Measurements from ENCODE around the gene ELF2. TPM values are rescaled to one million over a fixed set of nuclear protein-coding genes. Genes with fewer than 3 reads are reported as not detected.
A peak's percentile ranks its signal among the peaks of the same experiment; 100 is the strongest.
"Not testable (repeated sequence)": the region's sequence is repeated elsewhere in the genome, so short reads cannot be mapped to it uniquely, and the experiment has no call there.

Gene ELF2
- total RNA-seq, 1 experiment from 2014 or later, result 17.9 TPM

GRCh38 chr4:139077567-139078355, 99.3 kb downstream of the ELF2 start:
- no peak for DNase-seq (ENCODE audit: low read depth)

- no peak for DNase-seq (ENCODE audit: low read depth)
These were observed 100.8 kb downstream of the ELF2 start for GRCh38 chr4:139076016-139076744.

- no peak for DNase-seq (ENCODE audit: low read depth)
These were observed 116.4 kb downstream of the ELF2 start for GRCh38 chr4:139060591-139060990.

GRCh38 chr4:139059026-139059425, 118.0 kb downstream of the ELF2 start:
- not testable (repeated sequence) for DNase-seq (ENCODE audit: low read depth)

GRCh38 chr4:139054791-139055505, 122.1 kb downstream of the ELF2 start:
- DNase-seq (ENCODE audit: low read depth), result no peak

GRCh38 chr4:139053909-139054308, 123.1 kb downstream of the ELF2 start:
- no peak for DNase-seq (ENCODE audit: low read depth)

- no peak for DNase-seq (ENCODE audit: low read depth)
These were observed 126.6 kb downstream of the ELF2 start for GRCh38 chr4:139050446-139050845.

GRCh38 chr4:139048026-139048425, 129.0 kb downstream of the ELF2 start:
- no peak for DNase-seq (ENCODE audit: low read depth)

- DNase-seq (ENCODE audit: low read depth), result no peak
These were observed 132.7 kb downstream of the ELF2 start for GRCh38 chr4:139044291-139044690.

- no peak for DNase-seq (ENCODE audit: low read depth)
These were observed 134.0 kb downstream of the ELF2 start for GRCh38 chr4:139042981-139043460.

GRCh38 chr4:139038874-139039443, 138.1 kb downstream of the ELF2 start:
- DNase-seq (ENCODE audit: low read depth), result no peak

- no peak for DNase-seq (ENCODE audit: low read depth)
These were observed 140.1 kb downstream of the ELF2 start for GRCh38 chr4:139036885-139037284.

- no peak for DNase-seq (ENCODE audit: low read depth)
These were observed 141.4 kb downstream of the ELF2 start for GRCh38 chr4:139035650-139036049.

- DNase-seq (ENCODE audit: low read depth), result peak; percentile 41
These were observed 146.3 kb downstream of the ELF2 start for GRCh38 chr4:139030614-139031235.

GRCh38 chr4:139029866-139030363, 147.1 kb downstream of the ELF2 start:
- not testable (repeated sequence) for DNase-seq (ENCODE audit: low read depth)

- DNase-seq (ENCODE audit: low read depth), result no peak
These were observed 148.8 kb downstream of the ELF2 start for GRCh38 chr4:139028191-139028661.

GRCh38 chr4:139027776-139028175, 149.2 kb downstream of the ELF2 start:
- no peak for DNase-seq (ENCODE audit: low read depth)

- no peak for DNase-seq (ENCODE audit: low read depth)
These were observed 151.2 kb downstream of the ELF2 start for GRCh38 chr4:139025841-139026240.

- no peak for DNase-seq (ENCODE audit: low read depth)
These were observed 152.3 kb downstream of the ELF2 start for GRCh38 chr4:139024686-139025085.

- DNase-seq (ENCODE audit: low read depth), result no peak
These were observed 154.2 kb downstream of the ELF2 start for GRCh38 chr4:139022835-139023234.

GRCh38 chr4:139021071-139021470, 155.9 kb downstream of the ELF2 start:
- not testable (repeated sequence) for DNase-seq (ENCODE audit: low read depth)

Data from Daoy (cell line).